Measurements from ENCODE around the gene SIM2. TPM values are rescaled to one million over a fixed set of nuclear protein-coding genes. Genes with fewer than 3 reads are reported as not detected.

SIM2 gene
- total RNA-seq, 1 donor from 2014 or later, result not detected

- Mint-ChIP-seq H3K27me3 (ENCODE audit: low read depth) (peaks cover 65% of the 10 kb centered on the region), H3K36me3 (no peaks in the 10 kb centered on the region), H3K4me3 (no peak overlapping the region), H3K4me1 (peaks cover 5% of the 10 kb centered on the region), H3K27ac (no peak overlapping the region), H3K9me3 (no peaks in the 10 kb centered on the region)
- no peak for DNase-seq (ENCODE audit: low spot score in 2 of 2, unreplicated experiment in 2 of 2)
- TF ChIP-seq CTCF (IDR thresholded peaks at IDR 0.05; ENCODE audit: unreplicated experiment), result no peak
Measured at GRCh38 chr21:36658926-36659325, 40.0 kb upstream of the SIM2 start.

GRCh38 chr21:36661511-36662309 is 37.2 kb upstream of the SIM2 start:
- TF ChIP-seq CTCF (IDR thresholded peaks at IDR 0.05; ENCODE audit: unreplicated experiment), result peak; percentile 27
- Mint-ChIP-seq H3K4me3 (no peak overlapping the region), H3K9me3 (no peaks in the 10 kb centered on the region), H3K4me1 (peaks cover 5% of the 10 kb centered on the region), H3K36me3 (no peaks in the 10 kb centered on the region), H3K27me3 (ENCODE audit: low read depth) (peaks cover 66% of the 10 kb centered on the region), H3K27ac (no peak overlapping the region)
- no peak for DNase-seq (ENCODE audit: low spot score in 2 of 2, unreplicated experiment in 2 of 2)

GRCh38 chr21:36663033-36663855 is 35.7 kb upstream of the SIM2 start:
- Mint-ChIP-seq H3K9me3 (no peaks in the 10 kb centered on the region), H3K27ac (no peak overlapping the region), H3K4me3 (no peak overlapping the region), H3K27me3 (ENCODE audit: low read depth) (peaks cover 81% of the 10 kb centered on the region), H3K36me3 (no peaks in the 10 kb centered on the region), H3K4me1 (peaks cover 5% of the 10 kb centered on the region)
- TF ChIP-seq CTCF (IDR thresholded peaks at IDR 0.05; ENCODE audit: unreplicated experiment), result no peak
- DNase-seq (ENCODE audit: low spot score in 2 of 2, unreplicated experiment in 2 of 2), result no peak

GRCh38 chr21:36664662-36664990 is 34.3 kb upstream of the SIM2 start:
- H3K27ac Mint-ChIP-seq, result no peak overlapping the region
- TF ChIP-seq CTCF (IDR thresholded peaks at IDR 0.05; ENCODE audit: unreplicated experiment), result no peak
- peaks cover 5% of the 10 kb centered on the region for H3K4me1 Mint-ChIP-seq
- H3K36me3 Mint-ChIP-seq, result no peaks in the 10 kb centered on the region
- no peak overlapping the region for H3K4me3 Mint-ChIP-seq
- H3K27me3 Mint-ChIP-seq (ENCODE audit: low read depth), result peaks cover 85% of the 10 kb centered on the region
- DNase-seq (ENCODE audit: low spot score in 2 of 2, unreplicated experiment in 2 of 2), result no peak
- H3K9me3 Mint-ChIP-seq, result no peaks in the 10 kb centered on the region

GRCh38 chr21:36665806-36666205 is 33.1 kb upstream of the SIM2 start:
- no peak overlapping the region for H3K4me3 Mint-ChIP-seq
- H3K9me3 Mint-ChIP-seq, result no peaks in the 10 kb centered on the region
- H3K4me1 Mint-ChIP-seq, result peaks cover 5% of the 10 kb centered on the region
- no peak overlapping the region for H3K27ac Mint-ChIP-seq
- TF ChIP-seq CTCF (IDR thresholded peaks at IDR 0.05; ENCODE audit: unreplicated experiment), result no peak
- H3K36me3 Mint-ChIP-seq, result no peaks in the 10 kb centered on the region
- H3K27me3 Mint-ChIP-seq (ENCODE audit: low read depth), result peaks cover 85% of the 10 kb centered on the region
- no peak for DNase-seq (ENCODE audit: low spot score in 2 of 2, unreplicated experiment in 2 of 2)

Measured in mesothelial cell of epicardium (in vitro differentiated cells).